HCT116 (cell line): ENCODE data around the gene ADAMTS15. TPM values are rescaled to one million over a fixed set of nuclear protein-coding genes. Genes with fewer than 3 reads are reported as not detected.

Source experiments
- ATAC-seq: fragments of 200-7000 bp; cut with Tn5 transposase; 2 replicates; pipeline ENCODE4 v1.9.1; 2020; ENCODE audit warnings: mild to moderate bottlenecking, moderate library complexity
- BruUV-seq: library from RNA; stranded (reverse); fragments of 400-500 nt; replicated peaks from 2 replicates; lab custom pipeline; 2021; lab: Mats Ljungman, UMichigan
- CTCF ChIA-PET: fragments of 300-600 bp; sonication (Branson Sonifier 250); formaldehyde crosslinking; loops from one replicate; lab custom pipeline; 2021; ENCODE audit warnings: antibody characterized with exemption; lab: Charles Lee
- POLR2A ChIA-PET: fragments of 300-600, 350-600 bp; sonication (Branson Sonifier 250); formaldehyde crosslinking; loops from one replicate; lab custom pipeline; 2021; ENCODE audit warnings: antibody characterized with exemption; lab: Charles Lee
- RAD21 ChIA-PET, 2 experiments: fragments of 300-600 bp; sonication (Branson Sonifier 250); formaldehyde crosslinking; loops; one replicate each; lab custom pipeline; 2023; ENCODE audit warnings: low total read pairs in 2 of 2; ENCODE audit not compliant: uncharacterized antibody in 2 of 2, unreplicated experiment in 2 of 2, low non-redundant PET in 1 of 2; lab: Charles Lee
- DNase-seq: peaks from one replicate; pipeline ENCODE4 v3.0.0-alpha.2; 2010; ENCODE audit warnings: low read depth, low spot score
- H2AFZ ChIP-seq: fragments of 200-600 bp; shearing (Covaris generic), sonication (generic); 2 replicates; pipeline ENCODE4 v1.6.1; 2017; ENCODE audit warnings: low read depth, mixed run types, mixed read lengths, antibody characterized with exemption, low read length; ENCODE audit not compliant: poor library complexity, severe bottlenecking
- H3K27ac ChIP-seq: 2 replicates; pipeline ENCODE4 v1.5.1; 2012; ENCODE audit warnings: low read depth, low read length
- H3K27me3 ChIP-seq: fragments of 200-600 bp; sonication (generic); 2 replicates; pipeline ENCODE4 v1.6.1; 2016; ENCODE audit warnings: mixed run types, low read length, mixed read lengths; ENCODE audit not compliant: insufficient read depth
- H3K36me3 ChIP-seq, 2 experiments: fragments of 200-500 bp in 1 of 2; fragments of 200-600 bp in 1 of 2; sonication (Bioruptor generic) in 1 of 2; sonication (generic) in 1 of 2; 2 replicates each; pipeline versions ENCODE4 v1.5.1 to v1.6.1; 2014 to 2016; ENCODE audit warnings: low read length in 2 of 2, inconsistent platforms in 1 of 2, mixed read lengths in 1 of 2, mixed run types in 1 of 2; ENCODE audit not compliant: insufficient read depth in 2 of 2, control insufficient read depth in 1 of 2
- H3K4me1 ChIP-seq, 2 experiments: fragments of 200-600 bp in 1 of 2; sonication (generic) in 1 of 2; 2 replicates each; pipeline versions ENCODE4 v1.5.1 to v1.6.1; 2012 to 2017; ENCODE audit warnings: low read length in 2 of 2, inconsistent platforms in 1 of 2, mild to moderate bottlenecking in 1 of 2, mixed read lengths in 1 of 2, mixed run types in 1 of 2, moderate library complexity in 1 of 2; ENCODE audit not compliant: insufficient read depth in 2 of 2, control insufficient read depth in 1 of 2
- H3K4me2 ChIP-seq: fragments of 200-600 bp; sonication (generic); 2 replicates; pipeline ENCODE4 v1.6.1; 2017; ENCODE audit warnings: mixed run types, low read length, mixed read lengths
- H3K4me3 ChIP-seq, 2 experiments: fragments of 200-600 bp in 1 of 2; sonication (generic) in 1 of 2; replicated peaks in 1 of 2; 2 replicates each; pipeline ENCODE4 v1.5.1; 2011 to 2016; ENCODE audit warnings: low read length in 2 of 2, control low read depth in 1 of 2, low read depth in 1 of 2, mild to moderate bottlenecking in 1 of 2, mixed read lengths in 1 of 2, mixed run types in 1 of 2
- H3K79me2 ChIP-seq: fragments of 200-600 bp; sonication (generic); 2 replicates; pipeline ENCODE4 v1.6.1; 2017; ENCODE audit warnings: mild to moderate bottlenecking, mixed run types, low read length, moderate library complexity, mixed read lengths; ENCODE audit not compliant: insufficient read depth
- H3K9ac ChIP-seq: fragments of 200-600 bp; sonication (generic); 2 replicates; pipeline ENCODE4 v1.6.1; 2016; ENCODE audit warnings: low read length, mixed read lengths
- H3K9me2 ChIP-seq: fragments of 200-600 bp; sonication (generic), shearing (Covaris generic); 2 replicates; pipeline ENCODE4 v1.6.1; 2017; ENCODE audit warnings: mixed run types, mild to moderate bottlenecking, moderate library complexity; ENCODE audit not compliant: insufficient read depth
- H3K9me3 ChIP-seq, 2 experiments: fragments of 200-500 bp in 1 of 2; fragments of 200-600 bp in 1 of 2; sonication (Bioruptor generic) in 1 of 2; sonication (generic) in 1 of 2; 2 replicates each; pipeline ENCODE4 v1.6.1; 2014 to 2017; ENCODE audit warnings: low read length in 2 of 2, mixed read lengths in 2 of 2, inconsistent platforms in 1 of 2, low read depth in 1 of 2, mild to moderate bottlenecking in 1 of 2, mixed run types in 1 of 2, moderate library complexity in 1 of 2; ENCODE audit not compliant: control insufficient read depth in 1 of 2, insufficient read depth in 1 of 2
- H4K20me1 ChIP-seq: fragments of 200-600 bp; sonication (generic), shearing (Covaris generic); 2 replicates; pipeline ENCODE4 v1.6.1; 2017; ENCODE audit warnings: mixed run types, mild to moderate bottlenecking, moderate library complexity; ENCODE audit not compliant: insufficient read depth
- CTCF ChIP-seq, 3 experiments: fragments of 200-600 bp in 1 of 3; sonication (generic) in 1 of 3; IDR thresholded peaks in 2 of 3; conservative IDR thresholded peaks in 1 of 3; 2 replicates each; pipeline ENCODE4 v1.5.1; 2012 to 2017; ENCODE audit warnings: low read depth in 2 of 3, low read length in 2 of 3, antibody characterized with exemption in 1 of 3, borderline replicate concordance in 1 of 3, control low read depth in 1 of 3, mild to moderate bottlenecking in 1 of 3, mixed read lengths in 1 of 3, mixed run types in 1 of 3, moderate library complexity in 1 of 3; ENCODE audit not compliant: insufficient read depth in 1 of 3
- ELF1 ChIP-seq: IDR thresholded peaks from 2 replicates; pipeline ENCODE4 v1.6.1; 2012; ENCODE audit warnings: low read depth, borderline replicate concordance
- EZH2phosphoT487 ChIP-seq: fragments of 200-600 bp; IDR thresholded peaks from 2 replicates; pipeline ENCODE4 v1.6.1; 2018; ENCODE audit warnings: antibody characterized with exemption, borderline replicate concordance
- FOSL1 ChIP-seq: IDR thresholded peaks from 2 replicates; pipeline ENCODE4 v1.6.1; 2012; ENCODE audit warnings: low read depth
- REST ChIP-seq: IDR thresholded peaks from 2 replicates; pipeline ENCODE4 v1.6.1; 2012; ENCODE audit warnings: low read depth
- SP1 ChIP-seq: IDR thresholded peaks from 2 replicates; pipeline ENCODE4 v1.6.1; 2012; ENCODE audit warnings: low read depth
- ZFX ChIP-seq: fragments of 450-650 bp; IDR thresholded peaks from 2 replicates; pipeline ENCODE4 v1.6.1; 2017
- ZNF274 ChIP-seq: fragments of 200-500 bp; sonication (Bioruptor generic); IDR thresholded peaks from 2 replicates; pipeline ENCODE4 v1.6.1; 2014; ENCODE audit warnings: mild to moderate bottlenecking, low read depth, low read length, inconsistent platforms
- intact Hi-C: fragments of 100-400 bp; cut with micrococcal nuclease; formaldehyde crosslinking; loops from 2 replicates; pipeline ENCODE4 v1.10.0; 2022
- total RNA-seq: library from RNA; stranded (reverse); gene quantifications from one replicate; pipeline ENCODE4 v1.2.1, GENCODE V29; 2021; ENCODE audit not compliant: unreplicated experiment

The ADAMTS15 gene
- total RNA-seq, 1 experiment from 2014 or later, result 0.44 TPM

- DNase-seq (no peak), ATAC-seq (peak; percentile 13; the same call in 1 of the 2 replicates)
- Histone ChIP-seq H3K27me3 (no peaks in the 10 kb centered on the region), H2AFZ (no peak overlapping the region), H3K9me3 (no peaks in the 10 kb centered on the region), H3K79me2 (no peaks in the 10 kb centered on the region), H4K20me1 (no peaks in the 10 kb centered on the region), H3K9ac (no peak overlapping the region), H3K4me1 (peaks cover 8 to 15% of the 10 kb centered on the region in 2 experiments; a peak in 3 of 4 replicates), H3K36me3 (no peaks in the 10 kb centered on the region), H3K4me3 (no peak overlapping the region), H3K4me2 (peak overlapping the region; percentile 66), H3K9me2 (no peaks in the 10 kb centered on the region), H3K27ac (no peak overlapping the region)
- TF ChIP-seq ELF1 (no peak), CTCF (IDR thresholded peaks at IDR 0.05 in 2 of 3, conservative IDR thresholded peaks at IDR 0.05 in 1 of 3; ENCODE audit: borderline replicate concordance in 1 of 3, insufficient read depth in 1 of 3, low read depth in 2 of 3, low read length in 2 of 3) (no peak), ZFX (no peak), SP1 (no peak), ZNF274 (no peak), FOSL1 (no peak), REST (no peak), EZH2phosphoT487 (no peak)
- intact Hi-C loops, result no loop called here
- no TSS peak for BruUV-seq
- POLR2A ChIA-PET, result no interaction called here
- RAD21 ChIA-PET, result no interaction called here
- CTCF ChIA-PET, result no interaction called here
Measured at GRCh38 chr11:130477586-130478203, 29.2 kb downstream of the ADAMTS15 start.
